ENCODE results near the gene SEC14L5.
A peak's percentile ranks its signal among the peaks of the same experiment; 100 is the strongest.

Gene SEC14L5

GRCh38 chr16:4957720-4958509 is at the start of gene SEC14L5:
Gene SEC14L5 (plus strand): TSS chr16:4958330. CDS start chr16:4959324, 994 bp downstream.
- no peaks in the 10 kb centered on the region for H3K36me3 ChIP-seq
- peak; percentile 28; the same call in 1 of the 2 replicates for TF ChIP-seq CTCF (IDR thresholded peaks at IDR 0.05; ENCODE audit: low read depth, low read length)
- peak within 1 kb of the TSS; percentile 68 for H3K4me3 ChIP-seq (ENCODE audit: low read depth, low read length)
- no peak within 1 kb of the TSS for H3K27ac ChIP-seq
- H3K9me3 ChIP-seq (ENCODE audit: severe bottlenecking) = no peaks in the 10 kb centered on the region
- no peaks in the 10 kb centered on the region for H3K27me3 ChIP-seq (ENCODE audit: insufficient read depth, low read depth, severe bottlenecking)
- peak; percentile 99 for DNase-seq

- H3K4me3 ChIP-seq (ENCODE audit: low read depth, low read length) = no peak overlapping the region
- no peaks in the 10 kb centered on the region for H3K9me3 ChIP-seq (ENCODE audit: severe bottlenecking)
- no peaks in the 10 kb centered on the region for H3K27me3 ChIP-seq (ENCODE audit: insufficient read depth, low read depth, severe bottlenecking)
- no peak for DNase-seq
- no peak for TF ChIP-seq CTCF (IDR thresholded peaks at IDR 0.05; ENCODE audit: low read depth, low read length)
- no peaks in the 10 kb centered on the region for H3K36me3 ChIP-seq
- H3K27ac ChIP-seq = no peak overlapping the region
These were observed 49.2 kb upstream of the SEC14L5 start for GRCh38 chr16:4908854-4909401.

GRCh38 chr16:4909825-4910224 is 48.3 kb upstream of the SEC14L5 start:
- H3K27ac ChIP-seq = no peak overlapping the region
- TF ChIP-seq CTCF (IDR thresholded peaks at IDR 0.05; ENCODE audit: low read depth, low read length) = no peak
- no peak overlapping the region for H3K4me3 ChIP-seq (ENCODE audit: low read depth, low read length)
- H3K36me3 ChIP-seq = no peaks in the 10 kb centered on the region
- no peaks in the 10 kb centered on the region for H3K27me3 ChIP-seq (ENCODE audit: insufficient read depth, low read depth, severe bottlenecking)
- no peaks in the 10 kb centered on the region for H3K9me3 ChIP-seq (ENCODE audit: severe bottlenecking)
- no peak for DNase-seq

- no peaks in the 10 kb centered on the region for H3K36me3 ChIP-seq
- no peak for DNase-seq
These were observed 47.3 kb upstream of the SEC14L5 start for GRCh38 chr16:4910828-4911227.

GRCh38 chr16:4911970-4912386 is 46.2 kb upstream of the SEC14L5 start:
- H3K27ac ChIP-seq = no peak overlapping the region
- H3K4me3 ChIP-seq (ENCODE audit: low read depth, low read length) = no peak overlapping the region
- H3K27me3 ChIP-seq (ENCODE audit: insufficient read depth, low read depth, severe bottlenecking) = no peaks in the 10 kb centered on the region
- no peak for DNase-seq
- H3K9me3 ChIP-seq (ENCODE audit: severe bottlenecking) = no peaks in the 10 kb centered on the region
- TF ChIP-seq CTCF (IDR thresholded peaks at IDR 0.05; ENCODE audit: low read depth, low read length) = no peak
- no peaks in the 10 kb centered on the region for H3K36me3 ChIP-seq

More at GRCh38 chr16:4910828-4911227, 47.3 kb upstream of the SEC14L5 start:
- no peaks in the 10 kb centered on the region for H3K27me3 ChIP-seq (ENCODE audit: insufficient read depth, low read depth, severe bottlenecking)
- TF ChIP-seq CTCF (IDR thresholded peaks at IDR 0.05; ENCODE audit: low read depth, low read length) = no peak
- H3K27ac ChIP-seq = no peak overlapping the region
- no peak overlapping the region for H3K4me3 ChIP-seq (ENCODE audit: low read depth, low read length)
- H3K9me3 ChIP-seq (ENCODE audit: severe bottlenecking) = no peaks in the 10 kb centered on the region

Data from WERI-Rb-1 (cell line).